Astrocyte (in vitro differentiated cells and primary cell): Measurements from ENCODE around the gene SFPQ. TPM values are rescaled to one million over a fixed set of nuclear protein-coding genes. Genes with fewer than 3 reads are reported as not detected.

Experiments
- DNase-seq: peaks from one replicate; pipeline ENCODE4 v3.0.0-alpha.2; 2010; ENCODE audit warnings: low read depth
- FAIRE-seq: peaks from 2 replicates; lab custom pipeline; 2011; peaks lifted over from hg19 to GRCh38; lab: Jason Lieb, UNC
- H2AFZ ChIP-seq: 2 replicates; pipeline ENCODE4 v1.6.0; 2012; ENCODE audit warnings: low read depth, low read length, inconsistent platforms
- H3K27ac ChIP-seq: 2 replicates; pipeline ENCODE4 v1.5.1; 2011; ENCODE audit warnings: low read depth, low read length, inconsistent platforms
- H3K27me3 ChIP-seq: 2 replicates; pipeline ENCODE4 v1.6.0; 2011; ENCODE audit warnings: low read length, inconsistent platforms; ENCODE audit not compliant: insufficient read depth
- H3K36me3 ChIP-seq: 2 replicates; pipeline ENCODE4 v1.5.1; 2011; ENCODE audit warnings: low read length, inconsistent platforms; ENCODE audit not compliant: insufficient read depth
- H3K4me1 ChIP-seq: 2 replicates; pipeline ENCODE4 v1.5.1; 2011; ENCODE audit warnings: low read length, inconsistent platforms; ENCODE audit not compliant: insufficient read depth
- H3K4me2 ChIP-seq: 2 replicates; pipeline ENCODE4 v1.6.0; 2012; ENCODE audit warnings: low read length, inconsistent platforms
- H3K4me3 ChIP-seq: 2 replicates; pipeline ENCODE4 v1.5.1; 2011; ENCODE audit warnings: low read depth, mild to moderate bottlenecking, low read length, inconsistent platforms; ENCODE audit not compliant: insufficient read depth
- H3K79me2 ChIP-seq: 2 replicates; pipeline ENCODE4 v1.6.0; 2012; ENCODE audit warnings: mild to moderate bottlenecking, low read length, inconsistent platforms; ENCODE audit not compliant: insufficient read depth
- H3K9ac ChIP-seq: 2 replicates; pipeline ENCODE4 v1.6.0; 2012; ENCODE audit warnings: mild to moderate bottlenecking, low read length, inconsistent platforms
- H3K9me3 ChIP-seq: 2 replicates; pipeline ENCODE4 v1.5.1; 2012; ENCODE audit warnings: low read depth, mild to moderate bottlenecking, low read length, inconsistent platforms; ENCODE audit not compliant: insufficient read depth
- H4K20me1 ChIP-seq: 2 replicates; pipeline ENCODE4 v1.6.0; 2012; ENCODE audit warnings: low read length, inconsistent platforms; ENCODE audit not compliant: insufficient read depth
- H3K27ac Mint-ChIP-seq: one replicate; pipeline ENCODE4 v1.8.0; 2021; ENCODE audit warnings: mild to moderate bottlenecking, mixed read lengths; ENCODE audit not compliant: unreplicated experiment
- H3K27me3 Mint-ChIP-seq: one replicate; pipeline ENCODE4 v1.8.0; 2021; ENCODE audit warnings: low read depth, mixed read lengths; ENCODE audit not compliant: unreplicated experiment
- H3K36me3 Mint-ChIP-seq: one replicate; pipeline ENCODE4 v1.8.0; 2021; ENCODE audit warnings: low read depth, mixed read lengths; ENCODE audit not compliant: unreplicated experiment
- H3K4me1 Mint-ChIP-seq: one replicate; pipeline ENCODE4 v1.8.0; 2021; ENCODE audit warnings: low read depth, mixed read lengths; ENCODE audit not compliant: unreplicated experiment
- H3K4me3 Mint-ChIP-seq: one replicate; pipeline ENCODE4 v1.8.0; 2021; ENCODE audit warnings: mild to moderate bottlenecking, moderate library complexity, mixed read lengths; ENCODE audit not compliant: unreplicated experiment
- H3K9me3 Mint-ChIP-seq: one replicate; pipeline ENCODE4 v1.8.0; 2021; ENCODE audit warnings: mild to moderate bottlenecking, mixed read lengths; ENCODE audit not compliant: unreplicated experiment
- CTCF ChIP-seq: IDR thresholded peaks from 2 replicates; pipeline ENCODE4 v1.5.1; 2011; ENCODE audit warnings: low read depth, mild to moderate bottlenecking, inconsistent platforms, low read length, moderate library complexity; ENCODE audit not compliant: insufficient read depth
- EZH2 ChIP-seq: IDR thresholded peaks from 2 replicates; pipeline ENCODE4 v1.6.1; 2012; ENCODE audit warnings: mild to moderate bottlenecking, low read length, inconsistent platforms; ENCODE audit not compliant: insufficient read depth
- total RNA-seq: library from RNA; stranded (reverse); gene quantifications from 2 replicates; pipeline ENCODE4 v1.2.1, GENCODE V29; 2021

SFPQ gene
- total RNA-seq, 1 donor from 2014 or later = 209 TPM

- no peak overlapping the region for H2AFZ ChIP-seq
- Mint-ChIP-seq H3K4me3 (no peak overlapping the region), H3K36me3 (peaks cover 17% of the 10 kb centered on the region), H3K27ac (no peak overlapping the region), H3K27me3 (no peaks in the 10 kb centered on the region), H3K4me1 (peaks cover 17% of the 10 kb centered on the region), H3K9me3 (no peaks in the 10 kb centered on the region)
- H3K79me2 ChIP-seq = peaks cover 31% of the 10 kb centered on the region
- no peak overlapping the region for H3K4me2 ChIP-seq
- H3K27me3 ChIP-seq = no peaks in the 10 kb centered on the region
- no peaks in the 10 kb centered on the region for H3K9me3 ChIP-seq
- H3K36me3 ChIP-seq = peaks cover 55% of the 10 kb centered on the region
- peaks cover 75% of the 10 kb centered on the region for H4K20me1 ChIP-seq
- H3K4me3 ChIP-seq = no peak overlapping the region
- DNase-seq = no peak
- FAIRE-seq = no peak
- H3K27ac ChIP-seq = no peak overlapping the region
- H3K9ac ChIP-seq = no peak overlapping the region
- no peaks in the 10 kb centered on the region for H3K4me1 ChIP-seq
- TF ChIP-seq EZH2 (no peak), CTCF (no peak)
Measured at GRCh38 chr1:35175602-35176001, 17.3 kb downstream of the SFPQ start.

- FAIRE-seq (no peak), DNase-seq (no peak)
- H2AFZ ChIP-seq = no peak overlapping the region
- peaks cover 26% of the 10 kb centered on the region for H3K79me2 ChIP-seq
- no peaks in the 10 kb centered on the region for H3K27me3 Mint-ChIP-seq
- no peaks in the 10 kb centered on the region for H3K27me3 ChIP-seq
- H3K4me2 ChIP-seq = no peak overlapping the region
- H3K9me3 Mint-ChIP-seq = no peaks in the 10 kb centered on the region
- no peak overlapping the region for H3K4me3 Mint-ChIP-seq
- H3K4me3 ChIP-seq = no peak overlapping the region
- H3K4me1 ChIP-seq = no peaks in the 10 kb centered on the region
- peaks cover 14% of the 10 kb centered on the region for H3K4me1 Mint-ChIP-seq
- no peaks in the 10 kb centered on the region for H3K9me3 ChIP-seq
- no peak overlapping the region for H3K27ac Mint-ChIP-seq
- peaks cover 17% of the 10 kb centered on the region for H3K36me3 Mint-ChIP-seq
- peaks cover 50% of the 10 kb centered on the region for H3K36me3 ChIP-seq
- H3K9ac ChIP-seq = no peak overlapping the region
- TF ChIP-seq EZH2 (no peak), CTCF (no peak)
- H4K20me1 ChIP-seq = peaks cover 70% of the 10 kb centered on the region
- H3K27ac ChIP-seq = no peak overlapping the region
Measured at GRCh38 chr1:35175098-35175576, 17.8 kb downstream of the SFPQ start.

GRCh38 chr1:35173909-35174540 is 18.9 kb downstream of the SFPQ start:
- Mint-ChIP-seq H3K4me3 (no peak overlapping the region), H3K4me1 (peaks cover 13% of the 10 kb centered on the region), H3K9me3 (no peaks in the 10 kb centered on the region), H3K27ac (peak overlapping the region; percentile 3), H3K36me3 (peaks cover 15% of the 10 kb centered on the region), H3K27me3 (no peaks in the 10 kb centered on the region)
- Histone ChIP-seq H3K27ac (no peak overlapping the region), H3K9me3 (no peaks in the 10 kb centered on the region), H3K4me2 (no peak overlapping the region), H3K9ac (no peak overlapping the region), H4K20me1 (peaks cover 59% of the 10 kb centered on the region), H3K79me2 (peaks cover 15% of the 10 kb centered on the region), H3K4me1 (no peaks in the 10 kb centered on the region), H3K4me3 (no peak overlapping the region), H3K36me3 (peaks cover 40% of the 10 kb centered on the region), H3K27me3 (no peaks in the 10 kb centered on the region), H2AFZ (no peak overlapping the region)
- FAIRE-seq (no peak), DNase-seq (no peak)
- TF ChIP-seq CTCF = no peak
- TF ChIP-seq EZH2 = no peak
